Measurements from ENCODE around the gene TMPRSS4. TPM values are rescaled to one million over a fixed set of nuclear protein-coding genes. Genes with fewer than 3 reads are reported as not detected.

TMPRSS4 gene
- total RNA-seq, 3 donors from 2014 or later (not counting 1 experiment from before 2014, with no cell fraction given): not detected

GRCh38 chr11:118054712-118055640 lies 21.9 kb upstream of the TMPRSS4 start:
- Mint-ChIP-seq H3K36me3 (no peaks in the 10 kb centered on the region), H3K9me3 (no peaks in the 10 kb centered on the region), H3K27me3 (ENCODE audit: low read depth in 2 of 2) (peaks cover 17 to 18% of the 10 kb centered on the region in 2 donors), H3K4me1 (peaks cover 33 to 51% of the 10 kb centered on the region in 2 donors), H3K4me3 (no peak overlapping the region), H3K27ac (no peak overlapping the region)
- intact Hi-C loops (cut with micrococcal nuclease): loop anchor here (5.0 kb wide), 2 partner anchors 68 to 628 kb away; partner anchors contain the start of gene IL10RA
- no peak for ATAC-seq
- DNase-seq: no peak
- TF ChIP-seq, protein P1, sequence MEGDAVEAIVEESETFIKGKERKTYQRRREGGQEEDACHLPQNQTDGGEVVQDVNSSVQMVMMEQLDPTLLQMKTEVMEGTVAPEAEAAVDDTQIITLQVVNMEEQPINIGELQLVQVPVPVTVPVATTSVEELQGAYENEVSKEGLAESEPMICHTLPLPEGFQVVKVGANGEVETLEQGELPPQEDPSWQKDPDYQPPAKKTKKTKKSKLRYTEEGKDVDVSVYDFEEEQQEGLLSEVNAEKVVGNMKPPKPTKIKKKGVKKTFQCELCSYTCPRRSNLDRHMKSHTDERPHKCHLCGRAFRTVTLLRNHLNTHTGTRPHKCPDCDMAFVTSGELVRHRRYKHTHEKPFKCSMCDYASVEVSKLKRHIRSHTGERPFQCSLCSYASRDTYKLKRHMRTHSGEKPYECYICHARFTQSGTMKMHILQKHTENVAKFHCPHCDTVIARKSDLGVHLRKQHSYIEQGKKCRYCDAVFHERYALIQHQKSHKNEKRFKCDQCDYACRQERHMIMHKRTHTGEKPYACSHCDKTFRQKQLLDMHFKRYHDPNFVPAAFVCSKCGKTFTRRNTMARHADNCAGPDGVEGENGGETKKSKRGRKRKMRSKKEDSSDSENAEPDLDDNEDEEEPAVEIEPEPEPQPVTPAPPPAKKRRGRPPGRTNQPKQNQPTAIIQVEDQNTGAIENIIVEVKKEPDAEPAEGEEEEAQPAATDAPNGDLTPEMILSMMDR (IDR thresholded peaks at IDR 0.05): no peak
- Histone ChIP-seq H3K36me3 (ENCODE audit: control insufficient read depth, insufficient read depth, low read length) (no peaks in the 10 kb centered on the region), H3K27ac (ENCODE audit: low read length) (no peak overlapping the region), H3K4me3 (ENCODE audit: low read length) (no peak overlapping the region), H3K27me3 (ENCODE audit: control insufficient read depth, insufficient read depth, low read length) (no peaks in the 10 kb centered on the region), H3K9me3 (ENCODE audit: control insufficient read depth, insufficient read depth, low read length) (no peaks in the 10 kb centered on the region), H3K4me1 (ENCODE audit: control insufficient read depth, insufficient read depth, low read length) (peaks cover 34% of the 10 kb centered on the region)
- WGBS (ENCODE audit: insufficient coverage): 84% methylated on average over 8 of the region's 12 CpGs

DNA sequence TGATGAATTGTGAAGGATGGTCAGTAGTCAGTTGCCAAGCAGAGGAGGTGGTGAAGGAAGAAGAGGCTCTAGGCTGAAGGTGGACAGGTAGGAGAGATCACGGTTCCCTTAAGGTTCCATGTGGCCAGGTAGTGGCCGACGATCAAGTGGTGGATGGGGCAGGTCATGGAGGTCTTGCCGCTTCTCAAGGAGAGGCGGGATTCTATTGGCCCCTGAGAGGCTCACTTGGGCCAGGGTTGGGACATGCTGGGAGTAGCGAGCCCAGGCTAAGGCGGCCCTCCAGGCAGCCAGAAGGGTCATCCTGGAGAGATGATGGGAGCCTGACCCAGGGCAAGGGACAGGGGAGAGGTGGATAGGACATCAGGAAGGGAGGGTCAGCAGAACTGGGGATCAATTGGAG lies 20.9 kb upstream of the TMPRSS4 start:
- WGBS (ENCODE audit: insufficient coverage): 97% methylated on average over 7 of the region's 7 CpGs
- DNase-seq: no peak
- H3K36me3 Mint-ChIP-seq: no peaks in the 10 kb centered on the region

GRCh38 chr11:118056806-118057205 lies 20.1 kb upstream of the TMPRSS4 start:
- Mint-ChIP-seq H3K27me3 (ENCODE audit: low read depth in 2 of 2) (peaks cover 17 to 18% of the 10 kb centered on the region in 2 donors), H3K4me3 (no peak overlapping the region), H3K9me3 (no peaks in the 10 kb centered on the region), H3K4me1 (peaks cover 15 to 33% of the 10 kb centered on the region in 2 donors), H3K36me3 (no peaks in the 10 kb centered on the region), H3K27ac (no peak overlapping the region)
- Histone ChIP-seq H3K27me3 (ENCODE audit: control insufficient read depth, insufficient read depth, low read length) (no peaks in the 10 kb centered on the region), H3K27ac (ENCODE audit: low read length) (no peak overlapping the region), H3K36me3 (ENCODE audit: control insufficient read depth, insufficient read depth, low read length) (no peaks in the 10 kb centered on the region), H3K4me1 (ENCODE audit: control insufficient read depth, insufficient read depth, low read length) (peaks cover 16% of the 10 kb centered on the region), H3K9me3 (ENCODE audit: control insufficient read depth, insufficient read depth, low read length) (no peaks in the 10 kb centered on the region), H3K4me3 (ENCODE audit: low read length) (no peak overlapping the region)
- intact Hi-C loops (cut with micrococcal nuclease): no loop called here
- WGBS (ENCODE audit: insufficient coverage): 47% methylated on average over 8 of the region's 8 CpGs
- ATAC-seq (no peak), DNase-seq (no peak)
- TF ChIP-seq, protein P1 (IDR thresholded peaks at IDR 0.05): no peak

More for the DNA sequence above, 20.9 kb upstream of the TMPRSS4 start:
- no peaks in the 10 kb centered on the region for H3K9me3 ChIP-seq (ENCODE audit: control insufficient read depth, insufficient read depth, low read length)
- peaks cover 23 to 42% of the 10 kb centered on the region in 2 donors for H3K4me1 Mint-ChIP-seq
- no peak overlapping the region for H3K4me3 ChIP-seq (ENCODE audit: low read length)
- no peaks in the 10 kb centered on the region for H3K9me3 Mint-ChIP-seq
- TF ChIP-seq, protein P1 (IDR thresholded peaks at IDR 0.05): no peak
- H3K36me3 ChIP-seq (ENCODE audit: control insufficient read depth, insufficient read depth, low read length): no peaks in the 10 kb centered on the region
- no peak for ATAC-seq
- H3K27ac Mint-ChIP-seq: peak overlapping the region in 1 of 2 donors; percentile 2
- no peak overlapping the region for H3K4me3 Mint-ChIP-seq
- peaks cover 25% of the 10 kb centered on the region for H3K4me1 ChIP-seq (ENCODE audit: control insufficient read depth, insufficient read depth, low read length)
- H3K27me3 Mint-ChIP-seq (ENCODE audit: low read depth in 2 of 2): peaks cover 17 to 18% of the 10 kb centered on the region in 2 donors
- H3K27me3 ChIP-seq (ENCODE audit: control insufficient read depth, insufficient read depth, low read length): no peaks in the 10 kb centered on the region
- intact Hi-C loops (cut with micrococcal nuclease): no loop called here
- no peak overlapping the region for H3K27ac ChIP-seq (ENCODE audit: low read length)

All from natural killer cell (primary cell).